NOMO-1 treated with dmso at 0.1 percent for 144 hours (cell line): ENCODE measurements around the gene AATF.

ENCODE experiments used
- DNase-seq: peaks from one replicate; lab custom pipeline; 2025; ENCODE audit not compliant: unreplicated experiment; lab: John Stamatoyannopoulos, UW

The AATF gene

DNA sequence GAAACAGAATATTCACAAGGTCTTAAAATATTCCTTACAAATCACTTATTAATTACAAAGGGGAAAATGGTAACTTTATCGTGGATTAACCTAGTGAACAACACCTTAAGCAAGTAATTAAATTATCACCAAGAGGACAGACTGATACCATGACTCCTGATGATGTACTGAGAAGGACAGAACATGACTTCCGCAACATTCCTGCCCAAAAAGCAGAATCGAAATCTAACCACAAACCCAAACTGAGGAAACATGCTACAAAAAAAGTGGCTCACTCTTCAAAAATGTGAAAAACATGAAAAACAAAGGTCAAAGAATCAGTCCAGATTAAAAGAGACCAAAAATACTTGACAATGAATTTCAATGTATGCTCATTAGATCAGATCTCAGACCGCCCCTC, 151.5 kb downstream of the AATF start:
- peak; percentile 4 for DNase-seq

DNA sequence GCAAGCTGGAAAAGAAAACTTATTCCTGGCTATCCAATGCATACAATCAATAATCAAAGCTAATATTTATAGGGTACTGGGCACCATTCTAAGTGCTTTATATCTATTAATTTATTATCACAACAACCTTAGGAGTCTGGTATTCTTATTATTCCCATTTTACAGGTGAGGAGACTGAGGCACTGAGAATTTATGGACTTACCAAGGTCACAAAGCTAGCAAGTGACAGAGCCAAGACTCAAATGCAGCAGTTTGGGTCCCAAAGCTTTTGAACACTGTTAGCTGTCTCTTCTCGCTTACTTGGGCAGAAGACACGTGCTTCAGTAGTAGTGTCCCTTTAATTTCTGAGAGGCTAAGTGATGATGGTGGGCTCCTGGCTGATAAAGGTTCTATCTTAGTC, 152.6 kb downstream of the AATF start:
- no peak for DNase-seq

GRCh38 chr17:37103231-37103630, 154.5 kb downstream of the AATF start:
- no peak for DNase-seq

DNA sequence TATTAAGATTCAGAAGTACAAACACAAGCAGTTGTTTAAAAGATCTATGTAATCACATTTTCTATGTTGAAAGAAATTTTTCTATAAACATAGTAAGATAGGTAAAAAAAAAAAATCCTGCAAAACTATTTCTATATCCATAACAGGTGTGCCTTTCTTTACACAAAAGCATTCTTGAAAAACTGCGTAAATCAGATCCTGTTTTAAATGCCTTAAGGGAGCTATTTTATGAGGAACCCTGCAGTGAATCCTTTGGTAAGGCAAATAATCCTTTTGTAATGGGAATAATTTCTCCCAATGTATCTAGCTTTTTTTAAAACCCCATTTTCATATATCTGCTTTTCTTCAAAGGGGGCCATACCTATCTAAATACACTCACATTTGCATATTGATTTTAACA, 157.3 kb downstream of the AATF start:
- DNase-seq = no peak
